Glomerular visceral epithelial cell (primary cell): ENCODE data around the gene FAM162B.
A peak's percentile ranks its signal among the peaks of the same experiment; 100 is the strongest.
"Not testable (repeated sequence)": the region's sequence is repeated elsewhere in the genome, so short reads cannot be mapped to it uniquely, and the experiment has no call there.

Experiments
- DNase-seq: peaks from one replicate; pipeline ENCODE4 v3.0.0-alpha.2; 2016; ENCODE audit errors: extremely low spot score

The FAM162B gene

GRCh38 chr6:116764961-116765841 is at the start of gene FAM162B:
Gene FAM162B, minus strand, starts transcription at chr6:116765719. Its CDS starts 143 bp downstream, at chr6:116765576.
- peak; percentile 12 for DNase-seq

- no peak for DNase-seq
Measured at GRCh38 chr6:116812051-116812650, 46.6 kb upstream of the FAM162B start.

- DNase-seq = no peak
Measured at GRCh38 chr6:116801971-116802370, 36.5 kb upstream of the FAM162B start.

- no peak for DNase-seq
Measured at GRCh38 chr6:116799945-116800344, 34.4 kb upstream of the FAM162B start.

GRCh38 chr6:116797585-116797984 is 32.1 kb upstream of the FAM162B start:
- no peak for DNase-seq

GRCh38 chr6:116793224-116793623 is 27.7 kb upstream of the FAM162B start:
- DNase-seq = no peak

GRCh38 chr6:116783852-116784251 is 18.3 kb upstream of the FAM162B start:
- no peak for DNase-seq

- peak; percentile 38 for DNase-seq
Measured at GRCh38 chr6:116779573-116780164, 14.2 kb upstream of the FAM162B start.

- DNase-seq = no peak
Measured at GRCh38 chr6:116773886-116774285, 8.4 kb upstream of the FAM162B start.

- no peak for DNase-seq
Measured at GRCh38 chr6:116772450-116772849, 6.9 kb upstream of the FAM162B start.

- no peak for DNase-seq
Measured at GRCh38 chr6:116767715-116768114, 2.2 kb upstream of the FAM162B start.

GRCh38 chr6:116766506-116767176 is 1.1 kb upstream of the FAM162B start:
- DNase-seq = no peak

GRCh38 chr6:116764629-116764960 is 924 bp downstream of the FAM162B start:
- no peak for DNase-seq

GRCh38 chr6:116763906-116764628 is 1.5 kb downstream of the FAM162B start:
- DNase-seq = no peak

- no peak for DNase-seq
Measured at GRCh38 chr6:116763048-116763447, 2.5 kb downstream of the FAM162B start.

- DNase-seq = no peak
Measured at GRCh38 chr6:116762235-116762634, 3.3 kb downstream of the FAM162B start.

GRCh38 chr6:116761779-116762178 is 3.7 kb downstream of the FAM162B start:
- DNase-seq = no peak

GRCh38 chr6:116745176-116745575 is 20.3 kb downstream of the FAM162B start:
- no peak for DNase-seq

- no peak for DNase-seq
Measured at GRCh38 chr6:116741571-116741970, 23.9 kb downstream of the FAM162B start.

GRCh38 chr6:116740486-116740885 is 25.0 kb downstream of the FAM162B start:
- not testable (repeated sequence) for DNase-seq

- no peak for DNase-seq
Measured at GRCh38 chr6:116737004-116737403, 28.5 kb downstream of the FAM162B start.

- DNase-seq = no peak
Measured at GRCh38 chr6:116730513-116730912, 35.0 kb downstream of the FAM162B start.
